ENCODE data around the gene ZBTB44.

The ZBTB44 gene

GRCh38 chr11:130272336-130272735, 42.4 kb downstream of the ZBTB44 start:
- Histone ChIP-seq H3K4me1 (ENCODE audit: insufficient read depth, low read length) (no peaks in the 10 kb centered on the region), H4K20me1 (ENCODE audit: insufficient read depth, low read length) (peaks cover 10% of the 10 kb centered on the region; the same call in 1 of the 2 replicates), H3K4me3 (ENCODE audit: low read depth in 1 of 2, low read length in 2 of 2) (no peak overlapping the region), H3K27me3 (ENCODE audit: insufficient read depth, low read length, poor library complexity) (no peaks in the 10 kb centered on the region), H3K4me2 (ENCODE audit: insufficient read depth, low read length) (no peak overlapping the region), H3K9ac (ENCODE audit: low read depth, low read length) (no peak overlapping the region), H3K27ac (ENCODE audit: low read length) (no peak overlapping the region), H3K36me3 (ENCODE audit: insufficient read depth, low read length) (peaks cover 21% of the 10 kb centered on the region), H3K9me3 (ENCODE audit: insufficient read depth, low read length, severe bottlenecking) (no peaks in the 10 kb centered on the region), H3K79me2 (ENCODE audit: insufficient read depth, low read length) (peaks cover 90% of the 10 kb centered on the region), H2AFZ (ENCODE audit: low read depth, low read length) (no peak overlapping the region)
- TF ChIP-seq EZH2 (IDR thresholded peaks at IDR 0.05; ENCODE audit: borderline replicate concordance, low read depth, low read length, severe bottlenecking) (no peak), CTCF (IDR thresholded peaks at IDR 0.05; ENCODE audit: borderline replicate concordance, extremely low read depth, low read length, poor library complexity, severe bottlenecking) (no peak)
- no peak for ATAC-seq (ENCODE audit: insufficient read depth, low read depth)
- no peak for DNase-seq

GRCh38 chr11:130269326-130269943, 45.3 kb downstream of the ZBTB44 start:
- Histone ChIP-seq H3K4me3 (ENCODE audit: low read depth in 1 of 2, low read length in 2 of 2) (no peak overlapping the region), H3K27ac (ENCODE audit: low read length) (no peak overlapping the region)
- ATAC-seq (ENCODE audit: insufficient read depth, low read depth): no peak

GRCh38 chr11:130263351-130263750, 51.4 kb downstream of the ZBTB44 start:
- H3K9me3 ChIP-seq (ENCODE audit: insufficient read depth, low read length, severe bottlenecking): no peaks in the 10 kb centered on the region
- H3K4me3 ChIP-seq (ENCODE audit: low read depth in 1 of 2, low read length in 2 of 2): no peak overlapping the region
- no peaks in the 10 kb centered on the region for H3K27me3 ChIP-seq (ENCODE audit: insufficient read depth, low read length, poor library complexity)
- peaks cover 84% of the 10 kb centered on the region for H3K36me3 ChIP-seq (ENCODE audit: insufficient read depth, low read length)
- no peak overlapping the region for H2AFZ ChIP-seq (ENCODE audit: low read depth, low read length)
- peaks cover 90% of the 10 kb centered on the region for H3K79me2 ChIP-seq (ENCODE audit: insufficient read depth, low read length)
- peaks cover 18% of the 10 kb centered on the region; the same call in 1 of the 2 replicates for H4K20me1 ChIP-seq (ENCODE audit: insufficient read depth, low read length)
- no peak overlapping the region for H3K9ac ChIP-seq (ENCODE audit: low read depth, low read length)
- TF ChIP-seq EZH2 (IDR thresholded peaks at IDR 0.05; ENCODE audit: borderline replicate concordance, low read depth, low read length, severe bottlenecking) (no peak), CTCF (IDR thresholded peaks at IDR 0.05; ENCODE audit: borderline replicate concordance, extremely low read depth, low read length, poor library complexity, severe bottlenecking) (no peak)
- H3K4me2 ChIP-seq (ENCODE audit: insufficient read depth, low read length): no peak overlapping the region
- no peak for ATAC-seq (ENCODE audit: insufficient read depth, low read depth)
- DNase-seq: no peak
- H3K4me1 ChIP-seq (ENCODE audit: insufficient read depth, low read length): no peaks in the 10 kb centered on the region
- no peak overlapping the region for H3K27ac ChIP-seq (ENCODE audit: low read length)

More at GRCh38 chr11:130269326-130269943, 45.3 kb downstream of the ZBTB44 start:
- no peak overlapping the region for H3K4me2 ChIP-seq (ENCODE audit: insufficient read depth, low read length)
- no peak overlapping the region for H3K9ac ChIP-seq (ENCODE audit: low read depth, low read length)
- H3K4me1 ChIP-seq (ENCODE audit: insufficient read depth, low read length): no peaks in the 10 kb centered on the region
- DNase-seq: no peak
- H3K36me3 ChIP-seq (ENCODE audit: insufficient read depth, low read length): peaks cover 41% of the 10 kb centered on the region
- H3K9me3 ChIP-seq (ENCODE audit: insufficient read depth, low read length, severe bottlenecking): no peaks in the 10 kb centered on the region
- peaks cover 15% of the 10 kb centered on the region; the same call in 1 of the 2 replicates for H4K20me1 ChIP-seq (ENCODE audit: insufficient read depth, low read length)
- H3K79me2 ChIP-seq (ENCODE audit: insufficient read depth, low read length): peaks cover 87% of the 10 kb centered on the region
- H2AFZ ChIP-seq (ENCODE audit: low read depth, low read length): no peak overlapping the region
- TF ChIP-seq EZH2 (IDR thresholded peaks at IDR 0.05; ENCODE audit: borderline replicate concordance, low read depth, low read length, severe bottlenecking) (no peak), CTCF (IDR thresholded peaks at IDR 0.05; ENCODE audit: borderline replicate concordance, extremely low read depth, low read length, poor library complexity, severe bottlenecking) (no peak)
- no peaks in the 10 kb centered on the region for H3K27me3 ChIP-seq (ENCODE audit: insufficient read depth, low read length, poor library complexity)

Data from DND-41 (cell line).